HEK293 (cell line): ENCODE measurements around the gene UNC93B1.
"Not testable (repeated sequence)": the region's sequence is repeated elsewhere in the genome, so short reads cannot be mapped to it uniquely, and the experiment has no call there.

ENCODE experiments used
- CTCF ChIA-PET: fragments of 350-600 bp; formaldehyde crosslinking; extraction: SDS; loops from one replicate; lab custom pipeline; 2021; ENCODE audit warnings: antibody characterized with exemption; lab: Yijun Ruan, JAX
- POLR2A ChIA-PET: fragments of 300-600 bp; formaldehyde crosslinking; extraction: SDS; loops from one replicate; lab custom pipeline; 2020; ENCODE audit warnings: antibody characterized with exemption, inconsistent platforms; lab: Yijun Ruan, JAX
- H3K27ac ChIP-seq: fragments of 200-500 bp; sonication (Bioruptor generic); 2 replicates; pipeline ENCODE4 v1.5.1; 2014; ENCODE audit warnings: low read depth, low read length, control low read depth, inconsistent platforms; ENCODE audit errors: extremely low read depth
- H3K36me3 ChIP-seq, 2 experiments: fragments of 200-500 bp in 1 of 2; sonication (Bioruptor generic) in 1 of 2; 1 replicate in 1 of 2; 2 replicates in 1 of 2; pipeline ENCODE4 v1.5.1; 2014 to 2017; ENCODE audit warnings: inconsistent platforms in 2 of 2, low read length in 2 of 2; ENCODE audit not compliant: control insufficient read depth in 2 of 2, insufficient read depth in 1 of 2
- H3K4me1 ChIP-seq: fragments of 200-500 bp; sonication (Bioruptor generic); 2 replicates; pipeline ENCODE4 v1.5.1; 2014; ENCODE audit warnings: mild to moderate bottlenecking, low read length, inconsistent platforms; ENCODE audit not compliant: control insufficient read depth, insufficient read depth
- H3K4me3 ChIP-seq: 2 replicates; pipeline ENCODE4 v1.5.1; 2011; ENCODE audit warnings: low read depth, mild to moderate bottlenecking, control low read depth, low read length, moderate library complexity
- H3K9me3 ChIP-seq: fragments of 200-500 bp; sonication (Bioruptor generic); 2 replicates; pipeline ENCODE4 v1.5.1; 2014; ENCODE audit warnings: low read depth, low read length, inconsistent platforms; ENCODE audit not compliant: control insufficient read depth, insufficient read depth
- CTCF ChIP-seq: fragments of 450-650 bp; formaldehyde crosslinking; IDR thresholded peaks from 2 replicates; pipeline ENCODE4 v1.5.1; 2016; ENCODE audit warnings: missing biosample characterization, missing genetic modification characterization
- ZNF157 ChIP-seq: fragments of 450-650 bp; formaldehyde crosslinking; IDR thresholded peaks from 2 replicates; pipeline ENCODE4 v1.5.1; 2016; ENCODE audit warnings: missing biosample characterization, missing genetic modification characterization
- ZNF26 ChIP-seq: fragments of 450-650 bp; formaldehyde crosslinking; IDR thresholded peaks from 2 replicates; pipeline ENCODE4 v1.5.1; 2016; ENCODE audit warnings: missing biosample characterization, missing genetic modification characterization
- ZNF426 ChIP-seq: fragments of 450-650 bp; formaldehyde crosslinking; IDR thresholded peaks from 2 replicates; pipeline ENCODE4 v1.5.1; 2017; ENCODE audit warnings: missing biosample characterization, missing genetic modification characterization, mild to moderate bottlenecking, inconsistent platforms, moderate library complexity
- ZNF530 ChIP-seq: fragments of 450-650 bp; formaldehyde crosslinking; IDR thresholded peaks from 2 replicates; pipeline ENCODE4 v1.5.1; 2016; ENCODE audit warnings: low read depth, missing biosample characterization, missing genetic modification characterization
- ZNF600 ChIP-seq: fragments of 450-650 bp; formaldehyde crosslinking; IDR thresholded peaks from 2 replicates; pipeline ENCODE4 v1.5.1; 2016; ENCODE audit warnings: missing biosample characterization, missing genetic modification characterization
- ZNF654 ChIP-seq: fragments of 450-650 bp; formaldehyde crosslinking; IDR thresholded peaks from 2 replicates; pipeline ENCODE4 v1.5.1; 2016; ENCODE audit warnings: low read depth, missing biosample characterization, missing genetic modification characterization
- ZNF660 ChIP-seq: fragments of 450-650 bp; IDR thresholded peaks from 2 replicates; pipeline ENCODE4 v1.5.1; 2018; ENCODE audit warnings: missing biosample characterization, mild to moderate bottlenecking, missing genetic modification characterization

Gene UNC93B1

GRCh38 chr11:67996051-67996450, 7.8 kb downstream of the UNC93B1 start:
- POLR2A ChIA-PET: no interaction called here

GRCh38 chr11:67995579-67995978, 8.3 kb downstream of the UNC93B1 start:
- H3K27ac ChIP-seq, H3K9me3 ChIP-seq, H3K4me3 ChIP-seq, POLR2A ChIA-PET, H3K4me1 ChIP-seq, H3K36me3 ChIP-seq: not testable (repeated sequence)
- CTCF ChIA-PET: interaction anchor here (0.6 kb wide), 1 partner anchor 14 kb away, joined by 4 read pairs; no protein-coding TSS in a partner anchor

More at GRCh38 chr11:67996051-67996450, 7.8 kb downstream of the UNC93B1 start:
- no peak overlapping the region for H3K4me3 ChIP-seq
- H3K27ac ChIP-seq: no peak overlapping the region
- no peaks in the 10 kb centered on the region for H3K9me3 ChIP-seq
- H3K4me1 ChIP-seq: no peaks in the 10 kb centered on the region
- CTCF ChIA-PET: interaction anchor here (0.6 kb wide), 1 partner anchor 33 kb away, joined by 3 read pairs; no protein-coding TSS in a partner anchor
- TF ChIP-seq ZNF530: no peak
- no peak for TF ChIP-seq ZNF26 (tag by site-specific recombination)
- TF ChIP-seq ZNF660 (tag by site-specific recombination): no peak
- no peak for TF ChIP-seq ZNF426
- TF ChIP-seq ZNF157 (tag by site-specific recombination): no peak
- no peaks in the 10 kb centered on the region for H3K36me3 ChIP-seq

GRCh38 chr11:67995129-67995528, 8.8 kb downstream of the UNC93B1 start:
- POLR2A ChIA-PET, H3K27ac ChIP-seq, H3K4me3 ChIP-seq, H3K9me3 ChIP-seq, H3K4me1 ChIP-seq, H3K36me3 ChIP-seq: not testable (repeated sequence)
- CTCF ChIA-PET: interaction anchor here (0.6 to 1.2 kb wide), 2 partner anchors 14 to 15 kb away, joined by 4 to 5 read pairs; partner anchors contain the start of gene ALDH3B1

GRCh38 chr11:67994387-67994786, 9.5 kb downstream of the UNC93B1 start:
- CTCF ChIA-PET: interaction anchor here (0.7 to 1.3 kb wide), 6 partner anchors 12 to 380 kb away, joined by 3 to 5 read pairs (median 4); partner anchors contain the start of gene ALDH3B1
- H3K9me3 ChIP-seq, H3K27ac ChIP-seq, H3K4me1 ChIP-seq, H3K4me3 ChIP-seq, H3K36me3 ChIP-seq: not testable (repeated sequence)
- POLR2A ChIA-PET: interaction anchor here (0.6 kb wide), 1 partner anchor 404 kb away, joined by 4 read pairs; no protein-coding TSS in a partner anchor

- H3K4me1 ChIP-seq, H3K4me3 ChIP-seq, H3K36me3 ChIP-seq, H3K9me3 ChIP-seq, POLR2A ChIA-PET, H3K27ac ChIP-seq: not testable (repeated sequence)
- TF ChIP-seq ZNF654 (peak; percentile 44), CTCF (peak; percentile 30; the same call in 1 of the 2 replicates), ZNF600 (tag by site-specific recombination) (0 out of 2 replicates have a peak, but pooled peaks have one; percentile 23)
- CTCF ChIA-PET: interaction anchor here (0.7 to 1.3 kb wide), 6 partner anchors 11 to 379 kb away, joined by 3 to 5 read pairs (median 4); partner anchors contain the start of gene ALDH3B1
Measured at GRCh38 chr11:67993821-67994220, 10.1 kb downstream of the UNC93B1 start.

- H3K4me1 ChIP-seq, H3K4me3 ChIP-seq, CTCF ChIA-PET, H3K36me3 ChIP-seq, H3K27ac ChIP-seq, H3K9me3 ChIP-seq, POLR2A ChIA-PET: not testable (repeated sequence)
Measured at GRCh38 chr11:67991347-67992121, 12.4 kb downstream of the UNC93B1 start.
